ENCODE results near the gene ADA. TPM values are rescaled to one million over a fixed set of nuclear protein-coding genes. Genes with fewer than 3 reads are reported as not detected.

Gene ADA
- polyA plus RNA-seq, 1 of the 3 experiments (the other 2 are of a cell fraction): 25.7 TPM

GRCh38 chr20:44618318-44618731 lies 33.2 kb downstream of the ADA start:
- no peak for TF ChIP-seq GABPA (IDR thresholded peaks at IDR 0.05; ENCODE audit: low read depth)
- TF ChIP-seq FOSL2 (IDR thresholded peaks at IDR 0.05; ENCODE audit: borderline replicate concordance, low read depth): no peak
- no peak for TF ChIP-seq MXI1 (IDR thresholded peaks at IDR 0.05; ENCODE audit: low read depth, low read length)
- no peak for TF ChIP-seq EP300 (IDR thresholded peaks at IDR 0.05; ENCODE audit: borderline replicate concordance in 1 of 2, low read depth in 1 of 2, low read length in 1 of 2)
- Histone ChIP-seq H3K4me3 (ENCODE audit: low read depth in 2 of 2, low read length in 1 of 2) (no peak overlapping the region), H3K4me1 (ENCODE audit: control insufficient read depth in 1 of 2, insufficient read depth in 2 of 2, low read depth in 1 of 2, low read length in 1 of 2) (no peaks in the 10 kb centered on the region), H3K9me3 (no peaks in the 10 kb centered on the region), H3K27ac (ENCODE audit: low read depth in 2 of 2, low read length in 1 of 2) (no peak overlapping the region), H3K9me2 (no peaks in the 10 kb centered on the region), H2AFZ (ENCODE audit: low read depth) (no peak overlapping the region), H3K4me2 (no peak overlapping the region), H3K9ac (no peak overlapping the region), H3K79me2 (ENCODE audit: insufficient read depth) (no peaks in the 10 kb centered on the region), H3K36me3 (replicated peaks in 1 of 2; ENCODE audit: control insufficient read depth in 1 of 2, insufficient read depth in 2 of 2, low read length in 1 of 2) (peaks cover 14 to 48% of the 10 kb centered on the region in 2 experiments), H3F3A (replicated peaks; ENCODE audit: insufficient read depth) (no peaks in the 10 kb centered on the region), H4K20me1 (ENCODE audit: insufficient read depth) (no peaks in the 10 kb centered on the region), H3K27me3 (ENCODE audit: insufficient read depth) (no peaks in the 10 kb centered on the region)
- DNase-seq: no peak
- ChIA-PET POLR2A (no interaction called here), CTCF (interaction anchor here (0.7 to 1.2 kb wide), 4 partner anchors 8 to 232 kb away, joined by 3 to 6 read pairs (median 4); no protein-coding TSS in a partner anchor)
- 92% methylated on average over 14 of the region's 14 CpGs for WGBS (ENCODE audit: low lambda C conversion rate)

GRCh38 chr20:44616604-44616964 lies 34.9 kb downstream of the ADA start:
- Histone ChIP-seq H2AFZ (ENCODE audit: low read depth) (no peak overlapping the region), H3K4me1 (ENCODE audit: control insufficient read depth in 1 of 2, insufficient read depth in 2 of 2, low read depth in 1 of 2, low read length in 1 of 2) (no peaks in the 10 kb centered on the region), H3K9ac (no peak overlapping the region), H3K27me3 (ENCODE audit: insufficient read depth) (no peaks in the 10 kb centered on the region), H3K9me2 (no peaks in the 10 kb centered on the region), H3K9me3 (no peaks in the 10 kb centered on the region), H3K4me3 (ENCODE audit: low read depth in 2 of 2, low read length in 1 of 2) (no peak overlapping the region), H3F3A (replicated peaks; ENCODE audit: insufficient read depth) (no peaks in the 10 kb centered on the region), H4K20me1 (ENCODE audit: insufficient read depth) (no peaks in the 10 kb centered on the region), H3K36me3 (replicated peaks in 1 of 2; ENCODE audit: control insufficient read depth in 1 of 2, insufficient read depth in 2 of 2, low read length in 1 of 2) (peaks cover 9 to 42% of the 10 kb centered on the region in 2 experiments), H3K4me2 (no peak overlapping the region), H3K79me2 (ENCODE audit: insufficient read depth) (peaks cover 4% of the 10 kb centered on the region; the same call in 1 of the 2 replicates), H3K27ac (ENCODE audit: low read depth in 2 of 2, low read length in 1 of 2) (no peak overlapping the region)
- DNase-seq: no peak
- ChIA-PET CTCF (interaction anchor here (1.6 kb wide), 1 partner anchor 232 kb away, joined by 5 read pairs; no protein-coding TSS in a partner anchor), POLR2A (no interaction called here)
- TF ChIP-seq ELF1 (IDR thresholded peaks at IDR 0.05) (no peak), TEAD4 (IDR thresholded peaks at IDR 0.05; ENCODE audit: borderline replicate concordance, insufficient read depth) (no peak), FOSL2 (IDR thresholded peaks at IDR 0.05; ENCODE audit: borderline replicate concordance, low read depth) (no peak), NFIC (IDR thresholded peaks at IDR 0.05; ENCODE audit: borderline replicate concordance) (no peak), EP300 (IDR thresholded peaks at IDR 0.05; ENCODE audit: borderline replicate concordance in 1 of 2, low read depth in 1 of 2, low read length in 1 of 2) (no peak), REST (IDR thresholded peaks at IDR 0.05; ENCODE audit: low read depth, low read length) (no peak), GATA2 (CRISPR knock-in tag; IDR thresholded peaks at IDR 0.05) (no peak), NRF1 (IDR thresholded peaks at IDR 0.05; ENCODE audit: low read depth, low read length) (no peak), EZH2phosphoT487 (IDR thresholded peaks at IDR 0.05; ENCODE audit: borderline replicate concordance, low read depth) (no peak), MXI1 (IDR thresholded peaks at IDR 0.05; ENCODE audit: low read depth, low read length) (no peak), GABPA (IDR thresholded peaks at IDR 0.05; ENCODE audit: low read depth) (no peak)
- TF ChIP-seq, protein P1, sequence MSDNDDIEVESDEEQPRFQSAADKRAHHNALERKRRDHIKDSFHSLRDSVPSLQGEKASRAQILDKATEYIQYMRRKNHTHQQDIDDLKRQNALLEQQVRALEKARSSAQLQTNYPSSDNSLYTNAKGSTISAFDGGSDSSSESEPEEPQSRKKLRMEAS (IDR thresholded peaks at IDR 0.05; ENCODE audit: low read depth): no peak
- TF ChIP-seq, protein P2, sequence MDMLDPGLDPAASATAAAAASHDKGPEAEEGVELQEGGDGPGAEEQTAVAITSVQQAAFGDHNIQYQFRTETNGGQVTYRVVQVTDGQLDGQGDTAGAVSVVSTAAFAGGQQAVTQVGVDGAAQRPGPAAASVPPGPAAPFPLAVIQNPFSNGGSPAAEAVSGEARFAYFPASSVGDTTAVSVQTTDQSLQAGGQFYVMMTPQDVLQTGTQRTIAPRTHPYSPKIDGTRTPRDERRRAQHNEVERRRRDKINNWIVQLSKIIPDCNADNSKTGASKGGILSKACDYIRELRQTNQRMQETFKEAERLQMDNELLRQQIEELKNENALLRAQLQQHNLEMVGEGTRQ (IDR thresholded peaks at IDR 0.05; ENCODE audit: borderline replicate concordance, low read depth, low read length): no peak
- TF ChIP-seq, protein P3, sequence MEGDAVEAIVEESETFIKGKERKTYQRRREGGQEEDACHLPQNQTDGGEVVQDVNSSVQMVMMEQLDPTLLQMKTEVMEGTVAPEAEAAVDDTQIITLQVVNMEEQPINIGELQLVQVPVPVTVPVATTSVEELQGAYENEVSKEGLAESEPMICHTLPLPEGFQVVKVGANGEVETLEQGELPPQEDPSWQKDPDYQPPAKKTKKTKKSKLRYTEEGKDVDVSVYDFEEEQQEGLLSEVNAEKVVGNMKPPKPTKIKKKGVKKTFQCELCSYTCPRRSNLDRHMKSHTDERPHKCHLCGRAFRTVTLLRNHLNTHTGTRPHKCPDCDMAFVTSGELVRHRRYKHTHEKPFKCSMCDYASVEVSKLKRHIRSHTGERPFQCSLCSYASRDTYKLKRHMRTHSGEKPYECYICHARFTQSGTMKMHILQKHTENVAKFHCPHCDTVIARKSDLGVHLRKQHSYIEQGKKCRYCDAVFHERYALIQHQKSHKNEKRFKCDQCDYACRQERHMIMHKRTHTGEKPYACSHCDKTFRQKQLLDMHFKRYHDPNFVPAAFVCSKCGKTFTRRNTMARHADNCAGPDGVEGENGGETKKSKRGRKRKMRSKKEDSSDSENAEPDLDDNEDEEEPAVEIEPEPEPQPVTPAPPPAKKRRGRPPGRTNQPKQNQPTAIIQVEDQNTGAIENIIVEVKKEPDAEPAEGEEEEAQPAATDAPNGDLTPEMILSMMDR (IDR thresholded peaks at IDR 0.05): no peak
- 93% methylated on average over 5 of the region's 14 CpGs for WGBS (ENCODE audit: low lambda C conversion rate)

All from SK-N-SH (cell line).